Pancreas (tissue), 10 donors: ENCODE measurements around the gene FAHD1. TPM values are rescaled to one million over a fixed set of nuclear protein-coding genes. Genes with fewer than 3 reads are reported as not detected.

Source experiments
- ATAC-seq, 4 donors: fragments of 200-7000 bp; cut with Tn5 transposase; one replicate each; pipeline versions ENCODE4 v1.8.0 to v1.9.1; 2020; ENCODE audit warnings: mild to moderate bottlenecking in 4 of 4, moderate library complexity in 4 of 4
- DNase-seq, 6 donors: peaks; one replicate each; pipeline ENCODE4 v3.0.0-alpha.2; 2020
- FAIRE-seq: peaks from 2 replicates; lab custom pipeline; 2012; peaks lifted over from hg19 to GRCh38; lab: Jason Lieb, UNC
- H3K27ac ChIP-seq, 4 donors: fragments of 200-600 bp; sonication (generic); 1 replicate in 3 of 4; 2 replicates in 1 of 4; pipeline versions ENCODE4 v1.5.0 to v1.8.0; 2020
- H3K27me3 ChIP-seq, 4 donors: fragments of 200-600 bp; one replicate each; pipeline ENCODE4 v1.8.0; 2021
- H3K36me3 ChIP-seq, 3 donors: fragments of 200-600 bp; sonication (generic) in 1 of 3; one replicate each; pipeline versions ENCODE4 v1.5.0 to v1.8.0; 2020 to 2021
- H3K4me1 ChIP-seq, 3 donors: fragments of 200-600 bp; one replicate each; pipeline ENCODE4 v1.8.0; 2021
- H3K4me3 ChIP-seq, 4 donors: fragments of 200-600 bp; sonication (generic) in 2 of 4; one replicate each; pipeline versions ENCODE4 v1.5.0 to v1.8.0; 2020 to 2021
- H3K9me3 ChIP-seq, 4 donors: fragments of 200-600 bp; one replicate each; pipeline ENCODE4 v1.8.0; 2021
- whole genome bisulfite sequencing, 2 donors: extraction: QIAGEN DNeasy Blood & Tissue Kit; methylation state at CpG; one replicate each; pipeline ENCODE4 v1.1.7; 2013; 5-methylcytosine and 5-hydroxymethylcytosine counted together
- intact Hi-C, 3 donors: fragments of 100-400 bp; cut with DNase I; formaldehyde crosslinking; loops; one replicate each; pipeline versions ENCODE4 v1.11.1 to v1.14.2; 2022
- polyA plus RNA-seq, 2 donors: library from polyadenylated mRNA; stranded (reverse); fragments of 200-250 nt; gene quantifications; one replicate each; pipeline ENCODE4 v1.2.3, GENCODE V29; 2013
- total RNA-seq, 6 donors: library from RNA; stranded (reverse); fragmentation: NEBNext Ultra II Directional in 4 of 6; extraction: Animal tissue kit (Norgen Biotek cat#: 25700) in 4 of 6; gene quantifications; one replicate each; pipeline versions ENCODE4 v1.2.1 to v1.2.4, GENCODE V29; 2021 to 2023
- TF ChIP-seq, protein P1 (sequence below), 4 donors: fragments of 200-600 bp; sonication (generic) in 3 of 4; IDR thresholded peaks; one replicate each; pipeline versions ENCODE4 v1.5.0 to v1.8.0; 2021; ENCODE audit warnings: antibody characterized with exemption in 4 of 4
- donor health status: healthy with polysubstance abuse.
- donor health status: DM: no; HTN: no; CAD: no; lungs with moderate emphysema.
- donor health status: DM: no; HTN: no; CAD: no.
- donor health status: control.
- donor health status: control.
- donor health status: Bipolar disorder and iron deficiency.
- donor health status: DM: yes; HTN: yes; CAD: no.
- donor health status: DM: no; HTN: no; CAD: no.
- donor health status: DM: no; HTN: no; CAD: no.
- donor health status: DM: yes; HTN: yes; CAD: no.

FAHD1 gene
- total and polyA plus RNA-seq, 8 donors: 5.1 to 14.4 (median 12.2) TPM

DNA sequence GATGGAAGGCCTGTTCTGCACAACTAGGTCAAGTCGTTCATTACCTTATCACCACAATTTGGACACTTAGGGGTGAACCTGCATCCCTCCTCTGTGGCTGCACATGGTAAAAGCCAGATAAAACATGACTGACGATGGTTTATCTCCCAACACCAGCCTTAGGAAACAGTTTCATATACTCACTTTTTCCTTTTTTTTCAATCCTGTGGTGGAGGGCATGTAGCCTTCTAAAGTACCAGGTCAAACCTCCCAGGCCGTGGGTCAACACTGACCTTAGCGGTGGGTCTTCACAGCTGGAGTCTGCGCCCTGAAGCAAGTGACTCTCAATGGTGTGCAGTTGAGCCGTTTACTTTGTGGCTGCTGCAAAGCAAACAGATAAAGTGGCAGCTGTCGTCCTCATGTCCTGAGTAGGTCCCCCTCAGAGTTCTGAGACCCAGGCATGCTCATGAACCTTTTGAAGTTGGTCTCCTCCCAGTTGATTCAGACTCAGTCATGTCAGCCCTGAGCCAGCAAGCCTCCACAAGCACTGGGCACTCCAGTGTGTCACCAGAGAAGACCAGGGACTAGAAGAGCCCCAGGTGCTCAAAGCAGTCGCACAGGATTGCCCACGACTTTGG is 5.9 kb downstream of the FAHD1 start:
- TF ChIP-seq, protein P1, sequence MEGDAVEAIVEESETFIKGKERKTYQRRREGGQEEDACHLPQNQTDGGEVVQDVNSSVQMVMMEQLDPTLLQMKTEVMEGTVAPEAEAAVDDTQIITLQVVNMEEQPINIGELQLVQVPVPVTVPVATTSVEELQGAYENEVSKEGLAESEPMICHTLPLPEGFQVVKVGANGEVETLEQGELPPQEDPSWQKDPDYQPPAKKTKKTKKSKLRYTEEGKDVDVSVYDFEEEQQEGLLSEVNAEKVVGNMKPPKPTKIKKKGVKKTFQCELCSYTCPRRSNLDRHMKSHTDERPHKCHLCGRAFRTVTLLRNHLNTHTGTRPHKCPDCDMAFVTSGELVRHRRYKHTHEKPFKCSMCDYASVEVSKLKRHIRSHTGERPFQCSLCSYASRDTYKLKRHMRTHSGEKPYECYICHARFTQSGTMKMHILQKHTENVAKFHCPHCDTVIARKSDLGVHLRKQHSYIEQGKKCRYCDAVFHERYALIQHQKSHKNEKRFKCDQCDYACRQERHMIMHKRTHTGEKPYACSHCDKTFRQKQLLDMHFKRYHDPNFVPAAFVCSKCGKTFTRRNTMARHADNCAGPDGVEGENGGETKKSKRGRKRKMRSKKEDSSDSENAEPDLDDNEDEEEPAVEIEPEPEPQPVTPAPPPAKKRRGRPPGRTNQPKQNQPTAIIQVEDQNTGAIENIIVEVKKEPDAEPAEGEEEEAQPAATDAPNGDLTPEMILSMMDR (IDR thresholded peaks at IDR 0.05): no peak
- intact Hi-C loops: no loop called here
- FAIRE-seq: no peak

DNA sequence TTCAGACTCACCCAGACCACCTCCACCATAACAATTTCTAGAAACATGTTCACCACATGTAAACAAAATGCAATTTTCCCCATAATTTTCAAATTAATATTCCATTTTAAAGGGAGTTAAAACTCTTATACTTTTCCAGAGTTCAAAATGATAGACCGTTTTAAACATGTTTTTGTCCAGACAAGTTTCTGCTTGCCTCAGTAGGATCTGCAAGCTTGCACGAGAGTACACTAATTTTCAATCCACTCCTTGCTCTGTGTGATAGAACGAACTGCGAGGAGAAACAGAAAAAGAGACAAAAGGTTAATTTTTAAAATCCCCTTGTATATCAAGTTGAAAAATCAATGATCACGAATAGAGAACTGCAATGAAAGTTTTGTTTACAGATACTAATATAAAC is 7.1 kb downstream of the FAHD1 start:
- no peaks in the 10 kb centered on the region for H3K9me3 ChIP-seq
- FAIRE-seq (no peak), ATAC-seq (no peak), DNase-seq (no peak)
- 61 to 76% methylated on average over 5 of the region's 5 CpGs for WGBS, 2 donors
- H3K27ac ChIP-seq: no peak overlapping the region
- no peaks in the 10 kb centered on the region for H3K36me3 ChIP-seq
- TF ChIP-seq, protein P1 (IDR thresholded peaks at IDR 0.05): no peak
- intact Hi-C loops: no loop called here
- peaks cover 4 to 15% (median 10%) of the 10 kb centered on the region in 3 donors for H3K4me1 ChIP-seq
- no peak overlapping the region for H3K4me3 ChIP-seq
- H3K27me3 ChIP-seq: no peaks in the 10 kb centered on the region

More for the DNA sequence above, 5.9 kb downstream of the FAHD1 start:
- no peak overlapping the region for H3K27ac ChIP-seq
- H3K27me3 ChIP-seq: no peaks in the 10 kb centered on the region
- H3K4me1 ChIP-seq: peaks cover 15 to 24% (median 19%) of the 10 kb centered on the region in 3 donors
- no peak overlapping the region for H3K4me3 ChIP-seq
- 57 to 64% methylated on average over 9 of the region's 9 CpGs for WGBS, 2 donors
- no peaks in the 10 kb centered on the region for H3K9me3 ChIP-seq
- DNase-seq: no peak
- no peaks in the 10 kb centered on the region for H3K36me3 ChIP-seq
- no peak for ATAC-seq

DNA sequence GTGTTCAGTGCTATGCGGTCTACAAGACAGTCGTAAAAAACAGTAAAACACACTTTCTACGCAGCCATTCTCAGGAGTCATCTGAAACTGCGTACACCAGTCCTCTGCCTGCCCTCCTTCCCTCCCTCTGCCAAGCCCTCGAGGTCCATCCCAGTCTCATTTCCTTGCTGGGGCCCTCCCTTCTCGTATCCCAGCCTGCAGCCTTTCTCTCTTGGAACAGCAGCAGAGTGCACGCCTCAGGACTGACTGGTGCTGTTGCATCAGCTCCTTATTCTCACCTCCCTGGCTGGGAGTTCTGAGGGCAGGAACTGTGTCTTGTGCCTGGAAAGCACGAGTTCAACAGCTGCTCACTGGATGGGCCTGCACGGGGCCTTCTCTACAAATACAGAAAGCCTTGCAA is 12.5 kb downstream of the FAHD1 start:
- no peak for FAIRE-seq
- no peak for ATAC-seq

GRCh38 chr16:1845985-1846384 is 19.0 kb downstream of the FAHD1 start:
- Histone ChIP-seq H3K4me1 (no peaks in the 10 kb centered on the region), H3K9me3 (no peaks in the 10 kb centered on the region), H3K36me3 (no peaks in the 10 kb centered on the region), H3K27ac (no peak overlapping the region), H3K27me3 (no peaks in the 10 kb centered on the region), H3K4me3 (no peak overlapping the region)
- ATAC-seq (no peak), DNase-seq (no peak), FAIRE-seq (no peak)
- WGBS, 2 donors: 41 to 45% methylated on average over 4 of the region's 4 CpGs
- TF ChIP-seq, protein P1 (IDR thresholded peaks at IDR 0.05): no peak
- intact Hi-C loops: no loop called here

More for the DNA sequence above, 12.5 kb downstream of the FAHD1 start:
- Histone ChIP-seq H3K4me3 (no peak overlapping the region), H3K27ac (no peak overlapping the region), H3K36me3 (no peaks in the 10 kb centered on the region), H3K9me3 (no peaks in the 10 kb centered on the region), H3K27me3 (no peaks in the 10 kb centered on the region), H3K4me1 (no peaks in the 10 kb centered on the region)
- 72 to 74% methylated on average over 9 of the region's 9 CpGs for WGBS, 2 donors
- TF ChIP-seq, protein P1 (IDR thresholded peaks at IDR 0.05): no peak
- intact Hi-C loops: no loop called here
- DNase-seq: no peak

DNA sequence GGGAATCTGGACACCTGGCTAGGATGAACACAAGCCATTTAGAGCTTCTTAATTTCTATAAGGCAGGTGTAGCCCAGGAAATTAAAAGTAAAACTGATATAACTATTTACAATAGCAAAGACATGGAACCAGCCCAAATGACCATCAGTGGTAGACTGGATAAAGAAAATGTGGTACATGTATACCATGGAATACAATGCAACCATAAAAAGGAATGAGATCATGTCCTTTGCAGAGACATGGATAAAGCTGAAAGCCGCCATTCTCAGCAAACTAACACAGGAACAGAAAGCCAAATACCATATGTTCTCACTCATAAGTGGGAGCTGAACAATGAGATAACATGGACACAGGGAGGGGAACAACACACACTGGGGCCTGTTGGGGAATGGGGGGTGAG is 19.4 kb downstream of the FAHD1 start:
- WGBS, 2 donors: 83 to 100% methylated on average over 1 of the region's 1 CpG

More for the DNA sequence above, 19.4 kb downstream of the FAHD1 start:
- intact Hi-C loops: no loop called here
- no peak for FAIRE-seq
- no peak for DNase-seq
- Histone ChIP-seq H3K4me1 (no peaks in the 10 kb centered on the region), H3K36me3 (no peaks in the 10 kb centered on the region), H3K27me3 (no peaks in the 10 kb centered on the region), H3K9me3 (no peaks in the 10 kb centered on the region), H3K4me3 (no peak overlapping the region), H3K27ac (no peak overlapping the region)
- TF ChIP-seq, protein P1 (IDR thresholded peaks at IDR 0.05): no peak
- no peak for ATAC-seq
